Liver (tissue), 3 donors: ENCODE data around the gene CDK15.

Experiments used
- CTCF ChIP-seq: fragments of 150-350 bp; IDR thresholded peaks from 2 replicates; pipeline ENCODE4 v1.5.1; 2017; ENCODE audit warnings: improper control_type of control experiment, low read depth, low read length; ENCODE audit not compliant: missing input control
- EGR1 ChIP-seq, 2 donors: IDR thresholded peaks; 2 replicates each; pipeline ENCODE4 v1.6.1; 2016 to 2018; ENCODE audit warnings: antibody characterized with exemption in 2 of 2, low read depth in 2 of 2
- FOXA1 ChIP-seq: IDR thresholded peaks from 2 replicates; pipeline ENCODE4 v1.6.1; 2016; ENCODE audit warnings: antibody characterized with exemption
- GABPA ChIP-seq, 2 donors: IDR thresholded peaks in 1 of 2; conservative IDR thresholded peaks in 1 of 2; 2 replicates each; pipeline ENCODE4 v1.6.1; 2016; ENCODE audit warnings: antibody characterized with exemption in 2 of 2, mild to moderate bottlenecking in 1 of 2, moderate library complexity in 1 of 2
- HNF4A ChIP-seq, 2 donors: conservative IDR thresholded peaks; 2 replicates each; pipeline ENCODE4 v1.6.1; 2016; ENCODE audit warnings: antibody characterized with exemption in 2 of 2, mild to moderate bottlenecking in 2 of 2
- RAD21 ChIP-seq, 2 donors: IDR thresholded peaks; 2 replicates each; pipeline ENCODE4 v1.6.1; 2016; ENCODE audit warnings: antibody characterized with exemption in 2 of 2, mild to moderate bottlenecking in 2 of 2
- REST ChIP-seq: IDR thresholded peaks from 2 replicates; pipeline ENCODE4 v1.6.1; 2016; ENCODE audit warnings: antibody characterized with exemption, mild to moderate bottlenecking
- ZBTB33 ChIP-seq: IDR thresholded peaks from 2 replicates; pipeline ENCODE4 v1.6.1; 2016; ENCODE audit warnings: antibody characterized with exemption
- donor health status: healthy.
- donor health status: healthy.

GRCh38 chr2:201860636-201861066, 54.3 kb downstream of the CDK15 start:
- TF ChIP-seq CTCF (peak; percentile 76), FOXA1 (no peak), GABPA (IDR thresholded peaks at IDR 0.05 in 1 of 2, conservative IDR thresholded peaks at IDR 0.05 in 1 of 2) (no peak), HNF4A (conservative IDR thresholded peaks at IDR 0.05) (no peak), REST (no peak), RAD21 (IDR thresholded peaks at IDR 0.05) (peak; percentile 94 to 98), ZBTB33 (no peak), EGR1 (IDR thresholded peaks at IDR 0.05; ENCODE audit: low read depth in 2 of 2) (no peak)
